IPS DF 4.7 (cell line): ENCODE measurements around the gene ACSL1.

Source experiments
- DNase-seq: peaks from one replicate; pipeline ENCODE4 v3.0.0-alpha.2; 2013; ENCODE audit warnings: low spot score; ENCODE audit errors: extremely low read depth

The ACSL1 gene

GRCh38 chr4:184811526-184812198, 14.1 kb downstream of the ACSL1 start:
- DNase-seq: no peak

- DNase-seq: no peak
These were observed 15.0 kb downstream of the ACSL1 start for GRCh38 chr4:184810720-184811119.

GRCh38 chr4:184808713-184809050, 17.1 kb downstream of the ACSL1 start:
- no peak for DNase-seq

GRCh38 chr4:184807797-184808712, 17.7 kb downstream of the ACSL1 start:
- no peak for DNase-seq

GRCh38 chr4:184807256-184807655, 18.5 kb downstream of the ACSL1 start:
- DNase-seq: no peak

- DNase-seq: no peak
These were observed 19.1 kb downstream of the ACSL1 start for GRCh38 chr4:184806711-184807110.

GRCh38 chr4:184806229-184806550, 19.6 kb downstream of the ACSL1 start:
- DNase-seq: no peak

- DNase-seq: no peak
These were observed 20.1 kb downstream of the ACSL1 start for GRCh38 chr4:184805462-184806228.

- no peak for DNase-seq
These were observed 21.1 kb downstream of the ACSL1 start for GRCh38 chr4:184804621-184805020.

- no peak for DNase-seq
These were observed 21.9 kb downstream of the ACSL1 start for GRCh38 chr4:184803874-184804273.

- DNase-seq: no peak
These were observed 22.6 kb downstream of the ACSL1 start for GRCh38 chr4:184803133-184803532.

- no peak for DNase-seq
These were observed 23.1 kb downstream of the ACSL1 start for GRCh38 chr4:184802697-184803015.

GRCh38 chr4:184801781-184802696, 23.7 kb downstream of the ACSL1 start:
- DNase-seq: no peak

- DNase-seq: no peak
These were observed 27.3 kb downstream of the ACSL1 start for GRCh38 chr4:184798504-184798903.

- DNase-seq: no peak
These were observed 28.9 kb downstream of the ACSL1 start for GRCh38 chr4:184796906-184797305.

- no peak for DNase-seq
These were observed 30.4 kb downstream of the ACSL1 start for GRCh38 chr4:184795214-184795844.

GRCh38 chr4:184794470-184794869, 31.3 kb downstream of the ACSL1 start:
- DNase-seq: no peak

- no peak for DNase-seq
These were observed 31.9 kb downstream of the ACSL1 start for GRCh38 chr4:184793735-184794355.

- DNase-seq: no peak
These were observed 32.7 kb downstream of the ACSL1 start for GRCh38 chr4:184792950-184793555.

GRCh38 chr4:184792334-184792733, 33.4 kb downstream of the ACSL1 start:
- no peak for DNase-seq
